Mesenchymal stem cell (in vitro differentiated cells and primary cell): Measurements from ENCODE around the gene MYH9.

ENCODE experiments used
- DNase-seq: peaks from one replicate; pipeline ENCODE4 v3.0.0-alpha.2; 2013
- H2AFZ ChIP-seq: one replicate; pipeline ENCODE4 v1.6.1; 2013; ENCODE audit warnings: low read depth, mild to moderate bottlenecking, control low read depth, inconsistent platforms, low read length, moderate library complexity
- H2AK5ac ChIP-seq: 2 replicates; pipeline ENCODE4 v1.6.1; 2013; ENCODE audit warnings: low read length, moderate library complexity, mild to moderate bottlenecking, inconsistent platforms; ENCODE audit not compliant: severe bottlenecking
- H2BK120ac ChIP-seq: one replicate; pipeline ENCODE4 v1.6.1; 2013; ENCODE audit warnings: low read depth, mild to moderate bottlenecking, inconsistent platforms, low read length, moderate library complexity
- H2BK12ac ChIP-seq, 2 experiments: one replicate each; pipeline ENCODE4 v1.6.1; 2013; ENCODE audit warnings: inconsistent platforms in 2 of 2, low read length in 2 of 2, mild to moderate bottlenecking in 2 of 2, moderate library complexity in 2 of 2, control low read depth in 1 of 2
- H2BK15ac ChIP-seq: one replicate; pipeline ENCODE4 v1.6.1; 2013; ENCODE audit warnings: mild to moderate bottlenecking, low read depth, inconsistent platforms; ENCODE audit not compliant: poor library complexity, severe bottlenecking
- H2BK5ac ChIP-seq: 2 replicates; pipeline ENCODE4 v1.6.1; 2013; ENCODE audit warnings: low read depth, mild to moderate bottlenecking, low read length, control low read depth, inconsistent platforms; ENCODE audit not compliant: poor library complexity, severe bottlenecking
- H3K14ac ChIP-seq, 2 experiments: one replicate each; pipeline ENCODE4 v1.6.1; 2013; ENCODE audit warnings: inconsistent platforms in 2 of 2, low read length in 2 of 2, control low read depth in 1 of 2, mild to moderate bottlenecking in 1 of 2, moderate library complexity in 1 of 2
- H3K18ac ChIP-seq, 2 experiments: one replicate each; pipeline ENCODE4 v1.6.1; 2013; ENCODE audit warnings: inconsistent platforms in 2 of 2, low read length in 2 of 2, control low read depth in 1 of 2, low read depth in 1 of 2, mild to moderate bottlenecking in 1 of 2
- H3K23ac ChIP-seq, 2 experiments: one replicate each; pipeline ENCODE4 v1.6.1; 2013; ENCODE audit warnings: inconsistent platforms in 2 of 2, low read length in 2 of 2, mild to moderate bottlenecking in 2 of 2, moderate library complexity in 2 of 2, control low read depth in 1 of 2
- H3K27ac ChIP-seq: 2 replicates; pipeline ENCODE4 v1.5.1; 2013; ENCODE audit warnings: mild to moderate bottlenecking, moderate library complexity, low read length, control low read depth, inconsistent platforms; ENCODE audit not compliant: poor library complexity, severe bottlenecking
- H3K27me3 ChIP-seq, 2 experiments: 2 replicates each; pipeline versions ENCODE4 v1.6.1 to v1.7.0; 2013; ENCODE audit warnings: low read length in 2 of 2, mild to moderate bottlenecking in 2 of 2, moderate library complexity in 2 of 2, control low read depth in 1 of 2, inconsistent platforms in 1 of 2; ENCODE audit not compliant: control insufficient read depth in 1 of 2, insufficient read depth in 1 of 2
- H3K36me3 ChIP-seq, 2 experiments: 2 replicates each; pipeline versions ENCODE4 v1.6.1 to v1.7.0; 2013; ENCODE audit warnings: low read length in 2 of 2, control low read depth in 1 of 2, inconsistent platforms in 1 of 2, low read depth in 1 of 2, mild to moderate bottlenecking in 1 of 2; ENCODE audit not compliant: insufficient read depth in 2 of 2, control insufficient read depth in 1 of 2
- H3K4ac ChIP-seq, 2 experiments: one replicate each; pipeline ENCODE4 v1.6.1; 2013; ENCODE audit warnings: inconsistent platforms in 2 of 2, low read length in 2 of 2, mild to moderate bottlenecking in 2 of 2, moderate library complexity in 2 of 2, control low read depth in 1 of 2, low read depth in 1 of 2
- H3K4me1 ChIP-seq: 2 replicates; pipeline ENCODE4 v1.6.1; 2013; ENCODE audit warnings: low read depth, low read length, control low read depth; ENCODE audit not compliant: control insufficient read depth, insufficient read depth
- H3K4me2 ChIP-seq: 2 replicates; pipeline ENCODE4 v1.6.1; 2013; ENCODE audit warnings: low read length, mild to moderate bottlenecking, inconsistent platforms; ENCODE audit not compliant: poor library complexity, severe bottlenecking
- H3K4me3 ChIP-seq, 2 experiments: 2 replicates each; pipeline versions ENCODE4 v1.5.1 to v1.7.0; 2013; ENCODE audit warnings: low read length in 2 of 2, mild to moderate bottlenecking in 2 of 2, control low read depth in 1 of 2, low read depth in 1 of 2; ENCODE audit not compliant: insufficient read depth in 1 of 2
- H3K79me1 ChIP-seq: replicated peaks from 2 replicates; pipeline ENCODE4 v1.6.1; 2013; ENCODE audit warnings: mild to moderate bottlenecking, control low read depth, low read length, inconsistent platforms; ENCODE audit not compliant: poor library complexity, severe bottlenecking
- H3K9ac ChIP-seq: 2 replicates; pipeline ENCODE4 v1.7.0; 2013; ENCODE audit warnings: mild to moderate bottlenecking, low read length, moderate library complexity
- H3K9me3 ChIP-seq: 2 replicates; pipeline ENCODE4 v1.7.0; 2013; ENCODE audit warnings: mild to moderate bottlenecking, low read length; ENCODE audit not compliant: control insufficient read depth
- H4K8ac ChIP-seq: one replicate; pipeline ENCODE4 v1.6.1; 2013; ENCODE audit warnings: inconsistent platforms, mild to moderate bottlenecking, low read length, moderate library complexity
- H4K91ac ChIP-seq: one replicate; pipeline ENCODE4 v1.6.1; 2013; ENCODE audit warnings: mild to moderate bottlenecking, low read length, inconsistent platforms
- WGBS: methylation state at CpG from one replicate; pipeline ENCODE4 v1.1.7; 2013; ENCODE audit warnings: mixed read lengths; 5-methylcytosine and 5-hydroxymethylcytosine counted together

The MYH9 gene

DNA sequence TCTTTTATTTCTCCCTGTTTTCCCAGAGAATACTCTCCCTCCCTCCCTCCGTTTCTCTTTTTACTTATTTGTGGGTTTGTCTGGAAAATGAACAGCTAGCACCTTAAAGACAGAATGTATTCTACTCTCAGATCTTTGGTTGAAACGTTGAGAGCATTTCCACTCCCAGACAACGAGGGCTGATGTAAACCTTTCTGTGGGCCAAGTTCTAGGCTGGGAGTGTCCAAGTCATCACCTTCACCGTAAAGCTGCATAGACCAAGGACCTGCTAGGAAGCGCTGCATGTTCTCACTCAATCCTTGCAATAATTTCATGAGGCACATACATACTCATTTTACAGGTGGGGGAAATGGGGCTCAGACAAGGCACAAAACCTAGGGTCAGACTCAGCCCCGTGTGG, 32.4 kb downstream of the MYH9 start:
- Histone ChIP-seq H3K4ac (no peak overlapping the region), H3K4me1 (peaks cover 54% of the 10 kb centered on the region), H2BK5ac (peak overlapping the region; percentile 63)

DNA sequence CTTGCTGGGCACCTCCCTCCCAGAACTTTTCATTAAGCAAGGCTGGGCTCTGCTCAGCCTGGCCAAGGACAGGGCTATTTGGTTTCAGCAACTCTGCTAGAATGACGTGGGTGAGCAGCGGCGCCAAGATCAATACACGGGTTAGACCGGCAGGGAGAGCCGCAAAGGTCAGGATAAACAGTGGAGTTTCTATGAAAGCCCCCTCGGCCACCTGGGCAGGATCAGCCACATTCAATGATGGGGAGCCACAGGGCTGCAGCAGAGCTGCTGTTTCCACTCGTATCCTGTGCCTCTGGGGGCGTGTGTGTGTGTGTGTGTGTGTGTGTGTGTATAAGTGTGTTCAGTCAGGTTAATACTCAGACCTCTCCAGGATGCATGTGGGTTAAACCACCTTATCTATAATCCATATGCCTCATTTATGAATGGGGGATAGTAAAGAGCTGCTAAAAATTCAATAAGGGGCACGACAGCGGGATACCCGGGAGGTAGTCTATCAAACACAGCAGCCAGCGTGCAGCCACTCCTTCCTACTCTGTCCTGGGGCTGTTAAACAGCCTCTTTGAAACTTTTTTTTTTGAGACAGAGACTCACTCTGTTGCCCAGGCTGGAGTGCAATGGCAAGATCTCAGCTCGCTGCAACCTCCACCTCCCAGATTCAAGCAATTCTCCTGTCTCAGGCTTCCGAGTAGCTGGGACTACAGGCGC, 34.8 kb downstream of the MYH9 start:
- Histone ChIP-seq H3K9me3 (no peaks in the 10 kb centered on the region), H3K9ac (peak overlapping the region; percentile 2), H2BK15ac (no peak overlapping the region), H4K91ac (no peak overlapping the region), H3K36me3 (peaks cover 6 to 29% of the 10 kb centered on the region in 2 experiments), H3K4me2 (peak overlapping the region; percentile 36), H3K4me1 (peaks cover 51% of the 10 kb centered on the region), H3K27me3 (no peaks in the 10 kb centered on the region), H3K27ac (peak overlapping the region; percentile 92), H2BK12ac (no peak overlapping the region), H3K4ac (no peak overlapping the region), H3K79me1 (no peaks in the 10 kb centered on the region), H3K18ac (peak overlapping the region; percentile 46 to 64), H3K14ac (peak overlapping the region in 1 of 2 experiments; percentile 15), H4K8ac (peak overlapping the region; percentile 50), H3K4me3 (no peak overlapping the region), H2AK5ac (peak overlapping the region; percentile 43), H2BK120ac (no peak overlapping the region), H3K23ac (no peak overlapping the region), H2AFZ (no peak overlapping the region), H2BK5ac (peak overlapping the region; percentile 77)
- WGBS = 83% methylated on average over 13 of the region's 16 CpGs
- DNase-seq = no peak

More for the DNA sequence above, 32.4 kb downstream of the MYH9 start:
- no peak overlapping the region for H4K91ac ChIP-seq
- H3K9ac ChIP-seq = peak overlapping the region; percentile 88
- no peak overlapping the region for H2BK15ac ChIP-seq
- H2BK120ac ChIP-seq = no peak overlapping the region
- no peak overlapping the region for H3K14ac ChIP-seq
- no peaks in the 10 kb centered on the region for H3K79me1 ChIP-seq
- peak overlapping the region; percentile 85 for H3K27ac ChIP-seq
- H3K18ac ChIP-seq = no peak overlapping the region
- H3K4me3 ChIP-seq = peak overlapping the region in 1 of 2 experiments; percentile 64
- no peak overlapping the region for H2AFZ ChIP-seq
- no peak overlapping the region for H4K8ac ChIP-seq
- WGBS = 74% methylated on average over 6 of the region's 6 CpGs
- peaks cover 0 to 25% of the 10 kb centered on the region in 2 experiments for H3K36me3 ChIP-seq
- no peak for DNase-seq
- no peaks in the 10 kb centered on the region for H3K9me3 ChIP-seq
- H2BK12ac ChIP-seq = no peak overlapping the region
- H3K23ac ChIP-seq = no peak overlapping the region
- H2AK5ac ChIP-seq = peak overlapping the region; percentile 12
- H3K4me2 ChIP-seq = no peak overlapping the region
- no peaks in the 10 kb centered on the region for H3K27me3 ChIP-seq

DNA sequence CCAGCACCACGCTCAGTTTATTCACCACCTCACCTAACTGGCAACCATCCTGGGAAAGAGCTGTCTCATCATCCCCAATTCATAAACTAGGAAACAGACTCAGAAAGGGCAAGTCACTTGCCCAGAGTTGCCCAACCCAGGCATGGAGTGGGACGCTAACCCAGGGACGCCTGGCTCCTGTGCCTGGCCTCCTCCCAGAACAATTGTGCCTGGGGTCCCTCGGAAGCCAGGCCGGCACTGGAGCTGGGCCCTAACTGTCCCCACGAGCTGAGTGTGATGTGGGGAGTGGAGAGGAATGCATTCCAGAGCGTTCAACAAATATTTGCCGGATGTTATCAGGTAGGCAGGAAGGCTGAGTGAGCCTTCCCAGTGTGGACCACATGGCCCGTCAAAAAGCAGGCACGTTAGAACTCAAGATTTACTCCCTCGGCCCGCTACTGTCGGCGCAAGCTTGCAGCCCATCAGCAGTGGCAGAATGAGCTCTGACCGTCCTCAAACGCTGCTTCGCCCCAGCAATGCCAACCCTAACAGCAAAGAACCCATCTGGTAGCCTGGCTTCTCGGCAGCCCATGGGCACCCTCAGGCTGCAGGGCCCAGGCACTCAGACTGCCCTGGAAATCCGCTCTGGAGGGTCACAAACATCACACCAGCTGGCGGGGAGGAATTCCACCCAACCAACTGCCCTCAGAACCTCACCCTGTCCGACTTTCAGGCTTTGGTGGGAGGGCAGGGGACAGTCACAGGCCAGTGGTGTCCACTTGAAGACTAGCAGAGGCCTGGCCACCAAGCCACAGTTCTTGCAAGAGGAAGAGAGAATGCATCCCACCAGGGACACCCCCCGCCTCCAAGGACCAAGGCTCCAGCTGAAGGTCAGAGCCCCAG, 35.6 kb downstream of the MYH9 start:
- DNase-seq = no peak
- Histone ChIP-seq H3K27ac (peak overlapping the region; percentile 92), H4K8ac (peak overlapping the region; percentile 16), H3K4me1 (peaks cover 48% of the 10 kb centered on the region), H2BK5ac (peak overlapping the region; percentile 77), H2BK12ac (peak overlapping the region in 1 of 2 experiments; percentile 22), H3K79me1 (no peaks in the 10 kb centered on the region), H3K4me2 (peak overlapping the region; percentile 36), H4K91ac (peak overlapping the region; percentile 67), H3K27me3 (no peaks in the 10 kb centered on the region), H2AK5ac (peak overlapping the region; percentile 43), H3K23ac (no peak overlapping the region), H3K4me3 (no peak overlapping the region), H2BK15ac (no peak overlapping the region), H3K18ac (peak overlapping the region; percentile 46 to 64), H3K14ac (peak overlapping the region in 1 of 2 experiments; percentile 35), H3K9me3 (no peaks in the 10 kb centered on the region), H2BK120ac (no peak overlapping the region), H2AFZ (no peak overlapping the region), H3K36me3 (peaks cover 7 to 31% of the 10 kb centered on the region in 2 experiments), H3K4ac (peak overlapping the region in 1 of 2 experiments; percentile 26), H3K9ac (peak overlapping the region; percentile 2)
- 69% methylated on average over 22 of the region's 22 CpGs for WGBS
